ENCODE data around the gene TTC31.

DNA sequence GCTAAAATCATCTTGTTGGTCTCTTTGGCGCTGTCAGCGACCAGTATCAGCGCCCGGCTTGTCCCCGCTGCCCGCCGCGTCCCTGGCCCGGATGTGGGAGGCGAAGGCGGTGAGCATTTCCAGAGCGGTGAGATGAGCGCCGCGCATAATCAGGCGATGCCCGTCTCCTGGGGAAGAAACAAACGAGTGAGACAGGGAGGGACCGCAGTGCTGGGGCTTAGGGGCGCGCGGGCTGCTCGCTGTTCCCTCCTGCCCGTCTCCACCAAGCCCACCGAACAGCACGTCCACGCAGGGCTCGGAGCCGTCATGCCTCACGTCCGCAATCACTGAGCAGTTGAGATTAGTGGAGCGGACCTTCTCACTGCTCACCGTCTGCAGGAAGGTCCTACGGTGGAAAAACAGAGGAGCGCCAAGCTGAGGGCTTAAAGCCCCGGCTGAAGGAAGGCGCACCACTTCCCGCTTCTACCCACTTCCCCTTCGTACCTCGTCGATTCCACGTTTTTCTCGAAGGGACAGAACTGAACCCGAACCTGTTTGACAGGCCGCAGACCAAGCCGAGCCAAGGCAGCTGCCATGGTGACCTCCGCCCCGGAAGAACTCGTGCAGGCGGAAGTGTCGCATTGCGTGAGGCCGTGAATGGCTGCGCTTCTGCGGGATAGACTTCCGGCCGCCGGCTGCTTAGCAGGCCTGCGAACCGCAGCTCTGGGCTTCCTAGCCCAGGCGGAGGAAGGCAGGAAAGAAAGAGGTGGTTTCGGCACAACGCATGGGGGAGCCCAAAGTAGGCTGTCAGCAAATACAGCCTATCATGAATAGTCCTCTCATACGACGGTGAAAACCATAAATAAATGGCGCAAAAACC is 10.6 kb upstream of the TTC31 start, which contains the start of gene MRPL53:
- TF ChIP-seq, protein P1, sequence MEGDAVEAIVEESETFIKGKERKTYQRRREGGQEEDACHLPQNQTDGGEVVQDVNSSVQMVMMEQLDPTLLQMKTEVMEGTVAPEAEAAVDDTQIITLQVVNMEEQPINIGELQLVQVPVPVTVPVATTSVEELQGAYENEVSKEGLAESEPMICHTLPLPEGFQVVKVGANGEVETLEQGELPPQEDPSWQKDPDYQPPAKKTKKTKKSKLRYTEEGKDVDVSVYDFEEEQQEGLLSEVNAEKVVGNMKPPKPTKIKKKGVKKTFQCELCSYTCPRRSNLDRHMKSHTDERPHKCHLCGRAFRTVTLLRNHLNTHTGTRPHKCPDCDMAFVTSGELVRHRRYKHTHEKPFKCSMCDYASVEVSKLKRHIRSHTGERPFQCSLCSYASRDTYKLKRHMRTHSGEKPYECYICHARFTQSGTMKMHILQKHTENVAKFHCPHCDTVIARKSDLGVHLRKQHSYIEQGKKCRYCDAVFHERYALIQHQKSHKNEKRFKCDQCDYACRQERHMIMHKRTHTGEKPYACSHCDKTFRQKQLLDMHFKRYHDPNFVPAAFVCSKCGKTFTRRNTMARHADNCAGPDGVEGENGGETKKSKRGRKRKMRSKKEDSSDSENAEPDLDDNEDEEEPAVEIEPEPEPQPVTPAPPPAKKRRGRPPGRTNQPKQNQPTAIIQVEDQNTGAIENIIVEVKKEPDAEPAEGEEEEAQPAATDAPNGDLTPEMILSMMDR (conservative IDR thresholded peaks at IDR 0.05 in 1 of 2, IDR thresholded peaks at IDR 0.05 in 1 of 2; ENCODE audit: extremely low read depth in 1 of 2, insufficient read depth in 1 of 2, low read depth in 1 of 2, low read length in 2 of 2), result no peak
- TF ChIP-seq EZH2 (IDR thresholded peaks at IDR 0.05; ENCODE audit: borderline replicate concordance, low read length), result no peak
